RWPE2 (cell line): ENCODE results near the gene GNAT2.

Experiments used
- ATAC-seq: fragments of 200-7000 bp; cut with Tn5 transposase; 3 replicates; pipeline ENCODE4 v1.9.1; 2021; ENCODE audit warnings: low read depth
- DNase-seq: peaks from one replicate; pipeline ENCODE4 v3.0.0-alpha.2; 2020; ENCODE audit warnings: low spot score
- H3K27ac ChIP-seq: fragments of 450-650 bp; 2 replicates; pipeline ENCODE4 v1.5.1; 2017; ENCODE audit warnings: mild to moderate bottlenecking; ENCODE audit not compliant: poor library complexity, severe bottlenecking
- H3K27me3 ChIP-seq: fragments of 250-450 bp; sonication (Bioruptor Pico); 2 replicates; pipeline ENCODE4 v1.5.1; 2021; ENCODE audit warnings: mild to moderate bottlenecking, moderate library complexity; ENCODE audit not compliant: insufficient read depth, poor library complexity, severe bottlenecking
- H3K36me3 ChIP-seq: fragments of 250-450 bp; sonication (Bioruptor Pico); 2 replicates; pipeline ENCODE4 v1.5.1; 2020; ENCODE audit warnings: low read depth, mild to moderate bottlenecking, moderate library complexity
- H3K4me1 ChIP-seq: fragments of 250-450 bp; sonication (Bioruptor Pico); 2 replicates; pipeline ENCODE4 v1.5.1; 2021; ENCODE audit warnings: mild to moderate bottlenecking, moderate library complexity; ENCODE audit not compliant: insufficient read depth, poor library complexity, severe bottlenecking
- H3K4me3 ChIP-seq: fragments of 250-450 bp; sonication (Bioruptor Pico); 2 replicates; pipeline ENCODE4 v1.5.1; 2021; ENCODE audit warnings: mild to moderate bottlenecking, moderate library complexity; ENCODE audit not compliant: severe bottlenecking
- H3K9me3 ChIP-seq: fragments of 250-450 bp; sonication (Bioruptor Pico); 2 replicates; pipeline ENCODE4 v1.5.1; 2021; ENCODE audit warnings: mild to moderate bottlenecking, moderate library complexity; ENCODE audit not compliant: severe bottlenecking
- CTCF ChIP-seq: fragments of 450-650 bp; IDR thresholded peaks from one replicate; pipeline ENCODE4 v1.5.1; 2017; ENCODE audit warnings: mild to moderate bottlenecking, moderate library complexity; ENCODE audit not compliant: poor library complexity, severe bottlenecking

GNAT2 gene

DNA sequence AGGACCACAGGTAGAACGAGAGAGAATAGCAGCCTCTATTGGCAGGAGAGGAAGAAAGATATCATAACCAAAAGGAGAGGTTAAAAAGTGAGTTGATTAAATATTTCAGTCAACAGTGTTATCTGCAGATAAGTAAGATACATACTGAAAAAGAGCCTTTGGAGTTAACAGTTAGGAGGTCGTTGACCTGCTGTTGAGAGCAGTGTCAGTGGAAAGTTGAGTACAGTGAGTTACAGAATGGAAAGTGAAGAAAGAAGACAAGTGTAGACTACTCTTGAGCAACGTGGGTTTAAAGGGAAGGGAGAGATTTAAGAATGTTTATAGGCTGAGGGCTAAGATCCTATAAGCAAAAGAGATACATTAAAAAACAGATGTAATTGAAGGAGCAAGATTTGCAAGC, 30.2 kb downstream of the GNAT2 start:
- ATAC-seq (no peak), DNase-seq (no peak)
- no peak for TF ChIP-seq CTCF
- Histone ChIP-seq H3K4me1 (no peaks in the 10 kb centered on the region), H3K4me3 (no peak overlapping the region), H3K9me3 (no peaks in the 10 kb centered on the region), H3K27me3 (no peaks in the 10 kb centered on the region), H3K36me3 (peaks cover 95% of the 10 kb centered on the region), H3K27ac (no peak overlapping the region)

DNA sequence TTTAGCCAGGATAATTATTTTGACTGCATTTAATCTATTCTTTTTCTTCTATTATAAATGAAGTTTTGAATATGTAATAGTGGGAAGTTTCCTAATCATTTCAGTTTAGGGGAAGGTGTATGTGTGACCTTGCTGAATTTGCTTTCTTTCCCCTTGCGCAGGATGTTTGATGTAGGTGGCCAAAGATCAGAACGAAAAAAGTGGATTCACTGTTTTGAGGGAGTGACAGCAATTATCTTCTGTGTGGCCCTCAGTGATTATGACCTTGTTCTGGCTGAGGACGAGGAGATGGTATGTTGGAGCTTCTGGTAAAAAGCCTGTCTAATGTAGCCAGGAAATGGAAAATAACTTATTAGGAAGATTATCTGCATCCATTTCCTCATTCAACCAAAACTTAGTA, 33.4 kb downstream of the GNAT2 start:
- Histone ChIP-seq H3K9me3 (no peaks in the 10 kb centered on the region), H3K4me3 (no peak overlapping the region), H3K27ac (no peak overlapping the region), H3K4me1 (no peaks in the 10 kb centered on the region), H3K36me3 (peaks cover 95% of the 10 kb centered on the region), H3K27me3 (no peaks in the 10 kb centered on the region)
- DNase-seq (no peak), ATAC-seq (no peak)
- no peak for TF ChIP-seq CTCF

DNA sequence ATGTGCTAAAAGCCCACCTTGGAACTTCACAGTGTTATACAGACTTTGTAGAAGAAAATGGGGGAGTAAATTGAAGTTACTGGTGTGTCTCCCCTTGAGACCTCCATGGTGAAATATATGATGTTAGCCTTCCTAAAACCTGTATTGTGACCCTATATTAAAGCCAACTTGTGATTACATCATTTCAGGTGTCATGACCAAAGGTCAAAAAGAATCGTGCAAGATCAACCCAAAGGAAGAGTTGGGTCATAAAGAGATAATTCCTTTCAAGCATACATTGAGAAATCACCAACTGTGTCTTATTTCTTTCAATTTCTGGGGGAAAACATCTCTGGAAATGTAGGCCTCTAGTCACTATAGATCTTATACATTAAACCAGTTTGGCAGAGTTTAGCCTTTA, 34.6 kb downstream of the GNAT2 start:
- no peak overlapping the region for H3K27ac ChIP-seq

GRCh38 chr1:109582021-109582420, 37.4 kb downstream of the GNAT2 start:
- H3K4me1 ChIP-seq, result no peaks in the 10 kb centered on the region
- peaks cover 95% of the 10 kb centered on the region for H3K36me3 ChIP-seq
- no peak for ATAC-seq
- DNase-seq, result no peak
- H3K27ac ChIP-seq, result no peak overlapping the region
- H3K9me3 ChIP-seq, result no peaks in the 10 kb centered on the region
- H3K27me3 ChIP-seq, result no peaks in the 10 kb centered on the region
- H3K4me3 ChIP-seq, result no peak overlapping the region
- no peak for TF ChIP-seq CTCF

More for the DNA sequence above, 34.6 kb downstream of the GNAT2 start:
- H3K36me3 ChIP-seq, result peaks cover 99% of the 10 kb centered on the region
- no peaks in the 10 kb centered on the region for H3K9me3 ChIP-seq
- H3K4me1 ChIP-seq, result no peaks in the 10 kb centered on the region
- ATAC-seq (no peak), DNase-seq (no peak)
- no peak for TF ChIP-seq CTCF
- H3K4me3 ChIP-seq, result no peak overlapping the region
- no peaks in the 10 kb centered on the region for H3K27me3 ChIP-seq

GRCh38 chr1:109579491-109579890, 39.9 kb downstream of the GNAT2 start:
- no peak overlapping the region for H3K27ac ChIP-seq
- H3K4me3 ChIP-seq, result no peak overlapping the region
- ATAC-seq (no peak), DNase-seq (no peak)
- no peaks in the 10 kb centered on the region for H3K9me3 ChIP-seq
- H3K27me3 ChIP-seq, result no peaks in the 10 kb centered on the region
- no peak for TF ChIP-seq CTCF
- H3K4me1 ChIP-seq, result no peaks in the 10 kb centered on the region
- peaks cover 78% of the 10 kb centered on the region for H3K36me3 ChIP-seq
